Stomach (tissue), 9 donors: ENCODE results near the gene GLDN. TPM values are rescaled to one million over a fixed set of nuclear protein-coding genes. Genes with fewer than 3 reads are reported as not detected.
"Not testable (repeated sequence)": the region's sequence is repeated elsewhere in the genome, so short reads cannot be mapped to it uniquely, and the experiment has no call there.

Experiments
- DNase-seq, 2 donors: peaks; one replicate each; pipeline versions ENCODE4 v3.0.0 to v3.0.0-alpha.2; 2013 to 2019
- H3K27ac ChIP-seq, 5 donors: fragments of 200-600 bp in 4 of 5; sonication (generic) in 4 of 5; one replicate each; pipeline ENCODE4 v1.5.1; 2013 to 2019; ENCODE audit warnings: mild to moderate bottlenecking in 1 of 5, moderate library complexity in 1 of 5
- H3K27me3 ChIP-seq, 3 donors: fragments of 200-600 bp; sonication (generic); one replicate each; pipeline ENCODE4 v1.5.1; 2017 to 2019; ENCODE audit warnings: mixed run types in 1 of 3
- H3K36me3 ChIP-seq, 4 donors: fragments of 200-600 bp; sonication (generic); 1 replicate in 3 of 4; 2 replicates in 1 of 4; pipeline ENCODE4 v1.5.1; 2016 to 2019
- H3K4me1 ChIP-seq, 4 donors: fragments of 200-600 bp; sonication (generic); one replicate each; pipeline ENCODE4 v1.5.1; 2016 to 2019
- H3K4me3 ChIP-seq, 4 donors: fragments of 200-600 bp; sonication (generic) in 3 of 4; one replicate each; pipeline ENCODE4 v1.5.1; 2016 to 2019; ENCODE audit warnings: mild to moderate bottlenecking in 1 of 4
- H3K9me3 ChIP-seq, 4 donors: fragments of 200-600 bp; sonication (generic); one replicate each; pipeline ENCODE4 v1.5.1; 2016 to 2019
- EP300 ChIP-seq: sonication (generic); formaldehyde crosslinking; IDR thresholded peaks from one replicate; pipeline ENCODE4 v1.6.1; 2017; ENCODE audit warnings: antibody characterized with exemption
- POLR2A ChIP-seq, 4 donors: fragments of 450-650 bp; IDR thresholded peaks; one replicate each; pipeline ENCODE4 v1.6.1; 2016; ENCODE audit warnings: antibody characterized with exemption in 4 of 4, control low read depth in 2 of 4, mild to moderate bottlenecking in 1 of 4, moderate library complexity in 1 of 4
- POLR2AphosphoS5 ChIP-seq, 3 donors: sonication (generic); formaldehyde crosslinking; IDR thresholded peaks; one replicate each; pipeline ENCODE4 v1.6.1; 2016; ENCODE audit warnings: antibody characterized with exemption in 3 of 3
- WGBS, 5 donors: extraction: QIAGEN DNeasy Blood & Tissue Kit in 3 of 5; methylation state at CpG; one replicate each; pipeline versions ENCODE4 v1.1.5 to v1.1.7; 2013 to 2018; 5-methylcytosine and 5-hydroxymethylcytosine counted together
- intact Hi-C: fragments of 100-400 bp; cut with DNase I; formaldehyde crosslinking; loops from one replicate; pipeline ENCODE4 v1.15.1; 2023; ENCODE audit warnings: low total_unique reads
- polyA plus RNA-seq, 3 donors: library from polyadenylated mRNA; stranded (reverse); fragments of 200-250 nt; gene quantifications; one replicate each; pipeline ENCODE4 v1.2.3, GENCODE V29; 2013
- total RNA-seq, 5 donors: library from RNA; depleted of rRNA; stranded (reverse); fragments of >200 nt; gene quantifications; one replicate each; pipeline versions ENCODE4 v1.1.0 to v1.2.3, GENCODE V29; 2014 to 2016
- TF ChIP-seq, protein P1 (sequence below), 7 experiments: fragments of 450-650 bp in 4 of 7; fragments of 200-600 bp in 3 of 7; sonication (generic) in 3 of 7; IDR thresholded peaks; one replicate each; pipeline ENCODE4 v1.5.1; 2016 to 2019; ENCODE audit warnings: antibody characterized with exemption in 7 of 7, control low read depth in 2 of 7, mild to moderate bottlenecking in 1 of 7
- donor health status: healthy with polysubstance abuse.
- donor health status: Bipolar disorder and iron deficiency.
- donor health status: healthy.

Gene GLDN
- total and polyA plus RNA-seq, 8 donors: 0.23 to 8.7 (median 1.7) TPM; not detected in 1

DNA sequence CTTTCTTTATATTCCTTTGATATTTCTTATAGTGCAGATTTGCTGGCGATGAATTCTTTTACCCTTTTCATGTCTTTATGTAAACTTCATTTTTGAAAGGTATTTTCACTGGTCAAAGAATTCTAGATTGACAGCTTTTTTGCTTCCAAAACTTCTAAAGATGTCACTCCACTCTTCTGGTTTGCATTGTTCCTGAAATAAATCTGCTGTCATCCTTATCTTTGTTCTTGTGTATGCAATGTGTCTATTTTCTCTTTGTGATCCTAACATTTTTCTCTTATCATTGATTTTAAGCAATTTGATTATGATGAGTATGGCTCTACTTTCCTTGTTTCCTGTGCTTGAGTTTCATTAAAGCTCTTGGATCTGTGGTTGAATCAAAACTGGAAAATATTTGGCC lies 103.4 kb downstream of the GLDN start:
- H3K27me3 ChIP-seq: no peaks in the 10 kb centered on the region
- H3K4me1 ChIP-seq: no peaks in the 10 kb centered on the region
- no peaks in the 10 kb centered on the region for H3K9me3 ChIP-seq
- 95 to 100% (median 97%) methylated on average over 1 of the region's 1 CpG for WGBS, 5 donors
- peaks cover 0 to 38% (median 24%) of the 10 kb centered on the region in 4 donors for H3K36me3 ChIP-seq
- intact Hi-C loops: no loop called here
- no peak for DNase-seq
- no peak overlapping the region for H3K4me3 ChIP-seq
- no peak for TF ChIP-seq EP300
- no peak for TF ChIP-seq POLR2AphosphoS5 (IDR thresholded peaks at IDR 0.05)
- no peak for TF ChIP-seq POLR2A (IDR thresholded peaks at IDR 0.05)
- TF ChIP-seq, protein P1, sequence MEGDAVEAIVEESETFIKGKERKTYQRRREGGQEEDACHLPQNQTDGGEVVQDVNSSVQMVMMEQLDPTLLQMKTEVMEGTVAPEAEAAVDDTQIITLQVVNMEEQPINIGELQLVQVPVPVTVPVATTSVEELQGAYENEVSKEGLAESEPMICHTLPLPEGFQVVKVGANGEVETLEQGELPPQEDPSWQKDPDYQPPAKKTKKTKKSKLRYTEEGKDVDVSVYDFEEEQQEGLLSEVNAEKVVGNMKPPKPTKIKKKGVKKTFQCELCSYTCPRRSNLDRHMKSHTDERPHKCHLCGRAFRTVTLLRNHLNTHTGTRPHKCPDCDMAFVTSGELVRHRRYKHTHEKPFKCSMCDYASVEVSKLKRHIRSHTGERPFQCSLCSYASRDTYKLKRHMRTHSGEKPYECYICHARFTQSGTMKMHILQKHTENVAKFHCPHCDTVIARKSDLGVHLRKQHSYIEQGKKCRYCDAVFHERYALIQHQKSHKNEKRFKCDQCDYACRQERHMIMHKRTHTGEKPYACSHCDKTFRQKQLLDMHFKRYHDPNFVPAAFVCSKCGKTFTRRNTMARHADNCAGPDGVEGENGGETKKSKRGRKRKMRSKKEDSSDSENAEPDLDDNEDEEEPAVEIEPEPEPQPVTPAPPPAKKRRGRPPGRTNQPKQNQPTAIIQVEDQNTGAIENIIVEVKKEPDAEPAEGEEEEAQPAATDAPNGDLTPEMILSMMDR (IDR thresholded peaks at IDR 0.05): no peak
- no peak overlapping the region for H3K27ac ChIP-seq

DNA sequence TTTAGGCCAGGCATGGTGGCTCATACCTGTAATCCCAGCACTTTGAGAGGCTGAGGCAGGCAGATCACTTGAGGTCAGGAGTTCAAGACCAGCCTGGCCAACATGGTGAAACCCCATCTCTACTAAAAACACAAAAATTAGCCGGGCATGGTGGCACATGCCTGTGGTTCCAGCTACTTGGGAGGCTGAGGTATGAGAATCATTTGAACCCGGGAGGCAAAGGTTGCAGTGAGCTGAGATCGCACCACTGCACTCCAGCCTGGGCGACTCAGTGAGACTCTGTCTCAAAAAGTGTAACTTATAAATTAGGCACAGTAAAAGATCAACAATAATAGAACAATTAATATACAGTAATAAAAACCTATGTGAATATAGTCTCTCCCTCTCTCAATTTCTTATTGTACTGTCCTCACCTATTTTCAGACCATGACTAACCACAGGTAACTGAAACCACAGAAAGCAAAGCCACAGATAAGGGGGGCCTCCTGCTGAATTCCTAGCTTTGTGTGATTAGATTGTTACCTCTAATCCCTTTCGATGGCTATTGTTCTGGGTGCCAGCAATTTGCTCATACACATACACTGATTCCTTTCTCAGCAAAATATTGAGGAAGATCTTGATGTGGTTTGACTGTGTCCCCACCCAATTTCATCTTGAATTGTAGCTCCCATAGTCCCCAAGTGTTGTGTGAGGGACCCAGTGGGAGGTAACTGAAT lies 104.7 kb downstream of the GLDN start:
- peaks cover 0 to 50% (median 35%) of the 10 kb centered on the region in 4 donors for H3K36me3 ChIP-seq
- peak in 1 of 2 donors; percentile 9 for DNase-seq
- H3K4me1 ChIP-seq, H3K9me3 ChIP-seq, H3K27me3 ChIP-seq, intact Hi-C loops, H3K27ac ChIP-seq, H3K4me3 ChIP-seq: not testable (repeated sequence)
- WGBS, 5 donors: 82 to 90% (median 88%) methylated on average over 5 of the region's 5 CpGs

DNA sequence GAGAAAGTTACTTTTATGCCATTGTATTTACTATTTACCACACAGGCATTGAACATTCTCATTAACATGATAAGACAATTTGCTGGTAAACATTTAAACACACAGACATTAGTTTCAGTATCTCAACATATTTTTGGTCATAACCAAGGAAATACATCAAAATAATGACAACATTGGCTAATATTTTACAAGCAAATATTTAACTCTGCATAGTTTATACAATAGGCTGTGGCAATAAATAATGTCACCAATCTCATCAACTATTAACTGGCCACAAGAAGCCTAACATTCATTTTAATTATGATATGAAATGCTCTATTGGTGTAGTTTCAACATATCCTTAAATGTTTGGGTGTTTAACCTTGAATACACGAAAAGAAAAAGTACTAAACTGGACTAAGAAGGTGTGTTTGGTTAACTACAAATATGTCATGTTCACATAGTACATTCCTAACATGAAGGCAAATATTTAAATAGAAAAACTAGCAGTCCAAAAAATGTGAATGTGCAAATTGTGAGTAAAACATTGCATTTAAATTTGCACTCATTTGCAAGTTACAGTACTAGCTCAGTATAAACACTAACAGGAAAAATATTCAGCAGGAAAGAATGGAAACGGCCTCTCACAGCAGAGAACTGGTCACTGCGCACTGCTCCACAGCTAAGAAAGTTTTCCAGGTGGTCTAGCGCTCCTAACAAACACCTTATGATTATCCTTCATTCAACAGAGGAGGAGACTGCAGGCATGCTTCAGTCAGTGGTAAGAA lies 106.6 kb downstream of the GLDN start:
- peaks cover 0 to 63% (median 49%) of the 10 kb centered on the region in 4 donors for H3K36me3 ChIP-seq
- no peaks in the 10 kb centered on the region for H3K4me1 ChIP-seq
- DNase-seq: no peak
- no peak overlapping the region for H3K4me3 ChIP-seq
- H3K9me3 ChIP-seq: no peaks in the 10 kb centered on the region
- no peaks in the 10 kb centered on the region for H3K27me3 ChIP-seq
- TF ChIP-seq, protein P1 (IDR thresholded peaks at IDR 0.05): no peak
- TF ChIP-seq POLR2A (IDR thresholded peaks at IDR 0.05) (no peak), POLR2AphosphoS5 (IDR thresholded peaks at IDR 0.05) (no peak), EP300 (no peak)
- WGBS, 5 donors: 76 to 84% (median 78%) methylated on average over 4 of the region's 4 CpGs
- intact Hi-C loops: no loop called here
- no peak overlapping the region for H3K27ac ChIP-seq

DNA sequence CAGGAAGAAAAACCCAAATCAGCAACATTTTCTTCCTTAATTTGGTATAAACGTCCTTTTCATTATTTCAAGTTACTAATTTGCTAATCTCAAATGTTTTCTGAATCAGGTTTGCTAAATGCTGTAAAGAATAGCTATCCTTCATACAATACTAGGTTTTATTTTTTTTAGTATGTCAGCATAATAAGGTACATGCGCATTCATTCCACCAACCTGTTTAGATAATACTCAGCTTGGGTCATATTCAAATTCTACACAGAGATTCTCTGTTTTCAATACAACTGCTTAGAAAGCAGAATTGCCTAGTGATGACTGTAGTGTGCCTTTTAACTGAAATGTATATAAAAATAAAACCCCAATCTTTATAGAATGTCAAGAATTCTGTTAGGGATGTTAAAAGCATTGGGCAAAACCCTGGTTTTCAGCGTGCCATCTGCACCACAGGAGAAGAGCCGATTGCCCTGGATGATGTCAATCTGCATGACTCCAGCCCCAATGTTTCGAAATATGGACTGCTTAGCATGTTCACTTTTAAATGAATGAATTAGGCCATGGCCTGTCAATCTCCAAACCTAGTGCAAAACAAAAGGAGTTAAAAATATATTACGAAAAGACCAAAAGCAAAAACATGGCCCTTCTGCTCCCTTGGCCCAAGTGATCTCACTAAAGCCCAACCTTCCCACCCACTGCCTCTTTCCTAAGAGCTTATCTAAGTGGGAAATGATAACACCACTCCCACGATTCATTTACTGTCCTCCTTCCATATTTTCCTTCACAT lies 107.4 kb downstream of the GLDN start:
- 83 to 87% (median 85%) methylated on average over 7 of the region's 7 CpGs for WGBS, 5 donors
- DNase-seq: no peak
- H3K27ac ChIP-seq: no peak overlapping the region
- peaks cover 0 to 63% (median 52%) of the 10 kb centered on the region in 4 donors for H3K36me3 ChIP-seq
- no peak overlapping the region for H3K4me3 ChIP-seq
- H3K9me3 ChIP-seq: no peaks in the 10 kb centered on the region
- intact Hi-C loops: no loop called here
- TF ChIP-seq POLR2AphosphoS5 (IDR thresholded peaks at IDR 0.05) (no peak), POLR2A (IDR thresholded peaks at IDR 0.05) (no peak), EP300 (no peak)
- TF ChIP-seq, protein P1 (IDR thresholded peaks at IDR 0.05): no peak
- no peaks in the 10 kb centered on the region for H3K4me1 ChIP-seq
- no peaks in the 10 kb centered on the region for H3K27me3 ChIP-seq
